ENCODE data around the gene ATP6V0D1.
A peak's percentile ranks its signal among the peaks of the same experiment; 100 is the strongest.
"Not testable (repeated sequence)": the region's sequence is repeated elsewhere in the genome, so short reads cannot be mapped to it uniquely, and the experiment has no call there.

ATP6V0D1 gene

GRCh38 chr16:67504031-67505021 lies 23.4 kb upstream of the ATP6V0D1 start:
- DNase-seq (ENCODE audit: low read depth in 1 of 2, low spot score in 1 of 2): no peak

- DNase-seq (ENCODE audit: low read depth in 1 of 2, low spot score in 1 of 2): no peak
Measured at GRCh38 chr16:67499106-67499505, 18.1 kb upstream of the ATP6V0D1 start.

- DNase-seq (ENCODE audit: low read depth in 1 of 2, low spot score in 1 of 2): no peak
Measured at GRCh38 chr16:67490335-67491096, 9.6 kb upstream of the ATP6V0D1 start.

GRCh38 chr16:67489401-67490083 lies 8.6 kb upstream of the ATP6V0D1 start:
- DNase-seq (ENCODE audit: low read depth in 1 of 2, low spot score in 1 of 2): no peak

GRCh38 chr16:67487561-67487960 lies 6.6 kb upstream of the ATP6V0D1 start:
- DNase-seq (ENCODE audit: low read depth in 1 of 2, low spot score in 1 of 2): not testable (repeated sequence)

GRCh38 chr16:67486805-67487204 lies 5.8 kb upstream of the ATP6V0D1 start:
- DNase-seq (ENCODE audit: low read depth in 1 of 2, low spot score in 1 of 2): no peak

- no peak for DNase-seq (ENCODE audit: low read depth in 1 of 2, low spot score in 1 of 2)
Measured at GRCh38 chr16:67483731-67484525, 3.0 kb upstream of the ATP6V0D1 start.

- DNase-seq (ENCODE audit: low read depth in 1 of 2, low spot score in 1 of 2): no peak
Measured at GRCh38 chr16:67483150-67483549, 2.2 kb upstream of the ATP6V0D1 start, which contains the start of gene AGRP. Gene AGRP (minus strand): TSS chr16:67483547. CDS start chr16:67483398, 149 bp downstream.

GRCh38 chr16:67482233-67482924 lies 1.4 kb upstream of the ATP6V0D1 start:
- no peak for DNase-seq (ENCODE audit: low read depth in 1 of 2, low spot score in 1 of 2)

- peak in 1 of 2 donors; percentile 10 for DNase-seq (ENCODE audit: low read depth in 1 of 2, low spot score in 1 of 2)
Measured at GRCh38 chr16:67481561-67482232, 740 bp upstream of the ATP6V0D1 start.

- no peak for DNase-seq (ENCODE audit: low read depth in 1 of 2, low spot score in 1 of 2)
Measured at GRCh38 chr16:67477960-67478554, 2.9 kb downstream of the ATP6V0D1 start.

GRCh38 chr16:67474551-67475455 lies 6.2 kb downstream of the ATP6V0D1 start:
- DNase-seq (ENCODE audit: low read depth in 1 of 2, low spot score in 1 of 2): no peak

GRCh38 chr16:67471758-67472384 lies 9.1 kb downstream of the ATP6V0D1 start:
- no peak for DNase-seq (ENCODE audit: low read depth in 1 of 2, low spot score in 1 of 2)

GRCh38 chr16:67470359-67470758 lies 10.6 kb downstream of the ATP6V0D1 start:
- DNase-seq (ENCODE audit: low read depth in 1 of 2, low spot score in 1 of 2): no peak

GRCh38 chr16:67468731-67469130 lies 12.2 kb downstream of the ATP6V0D1 start:
- DNase-seq (ENCODE audit: low read depth in 1 of 2, low spot score in 1 of 2): no peak

GRCh38 chr16:67466581-67466980 lies 14.4 kb downstream of the ATP6V0D1 start:
- DNase-seq (ENCODE audit: low read depth in 1 of 2, low spot score in 1 of 2): no peak

GRCh38 chr16:67464565-67464964 lies 16.4 kb downstream of the ATP6V0D1 start:
- DNase-seq (ENCODE audit: low read depth in 1 of 2, low spot score in 1 of 2): no peak

Data from stimulated activated CD4-positive, alpha-beta T cell treated with anti-CD3 and anti-CD28 coated beads, Interleukin-15, amount 100 ng/mL, for 1 hour (primary cell).